Erythroblast (primary cell): ENCODE measurements around the gene ARHGAP8.

ENCODE experiments used
- GATA1 ChIP-seq: IDR thresholded peaks from 2 replicates; pipeline ENCODE4 v1.6.1; 2011; ENCODE audit warnings: low read depth, mild to moderate bottlenecking, control low read depth, low read length, moderate library complexity
- POLR2A ChIP-seq: IDR thresholded peaks from 2 replicates; pipeline ENCODE4 v1.6.1; 2011; ENCODE audit warnings: mild to moderate bottlenecking, low read length

DNA sequence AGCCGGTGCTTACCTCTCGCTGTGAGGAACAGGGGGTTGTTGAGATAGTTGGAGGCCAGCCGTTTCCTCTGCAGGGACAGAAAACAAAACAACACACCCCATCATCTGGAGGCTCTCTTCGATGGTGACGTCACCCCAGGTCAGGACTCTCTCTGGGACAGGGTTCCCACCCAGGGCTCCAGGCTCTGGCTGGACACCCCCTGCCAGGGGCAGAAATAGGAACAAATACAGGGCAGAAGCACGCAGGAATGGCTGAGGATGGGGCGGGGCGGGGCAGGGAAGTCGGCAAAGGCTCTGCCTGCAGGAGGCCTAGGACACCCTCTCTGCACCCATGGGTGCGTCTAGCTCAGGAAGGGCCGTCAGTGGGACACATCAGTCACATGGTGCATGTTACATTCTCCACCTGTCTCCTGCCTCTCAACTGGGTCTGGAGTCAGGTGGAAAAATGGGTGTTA, 138.9 kb downstream of the ARHGAP8 start:
- TF ChIP-seq POLR2A (no peak), GATA1 (no peak)
